Endodermal cell (in vitro differentiated cells): Measurements from ENCODE around the gene INPPL1. TPM values are rescaled to one million over a fixed set of nuclear protein-coding genes. Genes with fewer than 3 reads are reported as not detected.
"Not testable (repeated sequence)": the region's sequence is repeated elsewhere in the genome, so short reads cannot be mapped to it uniquely, and the experiment has no call there.

ENCODE experiments used
- DNase-seq: peaks from one replicate; pipeline ENCODE4 v3.0.0-alpha.2; 2017
- H3K27ac ChIP-seq: 2 replicates; pipeline ENCODE4 v1.5.1; 2013; ENCODE audit warnings: mild to moderate bottlenecking, low read depth, low read length, moderate library complexity
- H3K27me3 ChIP-seq: 2 replicates; pipeline ENCODE4 v1.6.1; 2013; ENCODE audit warnings: mild to moderate bottlenecking, low read length, moderate library complexity; ENCODE audit not compliant: insufficient read depth, control insufficient read depth, poor library complexity, severe bottlenecking
- H3K36me3 ChIP-seq: 2 replicates; pipeline ENCODE4 v1.7.0; 2013; ENCODE audit warnings: mild to moderate bottlenecking, low read length, moderate library complexity; ENCODE audit not compliant: control insufficient read depth, insufficient read depth
- H3K4me1 ChIP-seq: one replicate; pipeline ENCODE4 v1.7.0; 2013; ENCODE audit warnings: low read length; ENCODE audit not compliant: control insufficient read depth, insufficient read depth
- H3K4me3 ChIP-seq: 2 replicates; pipeline ENCODE4 v1.5.1; 2013; ENCODE audit warnings: mild to moderate bottlenecking, low read length, moderate library complexity
- H3K9ac ChIP-seq: 2 replicates; pipeline ENCODE4 v1.6.1; 2013; ENCODE audit warnings: mild to moderate bottlenecking, low read length, moderate library complexity; ENCODE audit not compliant: poor library complexity, severe bottlenecking; ENCODE audit errors: extremely low read depth
- H3K9me3 ChIP-seq: 2 replicates; pipeline ENCODE4 v1.6.1; 2013; ENCODE audit warnings: mild to moderate bottlenecking, low read length, moderate library complexity; ENCODE audit not compliant: control insufficient read depth
- H3K27ac Mint-ChIP-seq: 2 replicates; pipeline ENCODE4 v1.8.0; 2020; ENCODE audit warnings: mixed read lengths
- H3K27me3 Mint-ChIP-seq: 2 replicates; pipeline ENCODE4 v1.8.0; 2021; ENCODE audit warnings: mild to moderate bottlenecking, mixed read lengths; ENCODE audit not compliant: insufficient read depth
- H3K36me3 Mint-ChIP-seq: 2 replicates; pipeline ENCODE4 v1.8.0; 2020; ENCODE audit warnings: low read depth, mixed read lengths
- H3K4me1 Mint-ChIP-seq: 2 replicates; pipeline ENCODE4 v1.8.0; 2020; ENCODE audit warnings: mixed read lengths
- H3K4me3 Mint-ChIP-seq: 2 replicates; pipeline ENCODE4 v1.8.0; 2020; ENCODE audit warnings: mild to moderate bottlenecking, moderate library complexity, mixed read lengths
- H3K9me3 Mint-ChIP-seq: 2 replicates; pipeline ENCODE4 v1.8.0; 2020; ENCODE audit warnings: mild to moderate bottlenecking, mixed read lengths
- WGBS, 2 experiments: methylation state at CpG; one replicate each; pipeline versions ENCODE4 v1.1.5 to v1.1.7; 2013; ENCODE audit warnings: missing lambda C conversion rate in 2 of 2, mixed read lengths in 1 of 2; ENCODE audit not compliant: insufficient coverage in 1 of 2, insufficient read length in 1 of 2; 5-methylcytosine and 5-hydroxymethylcytosine counted together
- total RNA-seq, 2 donors: library from RNA; stranded (reverse); fragmentation: NEBNext Ultra II Directional in 1 of 2; extraction: Animal tissue kit (Norgen Biotek cat#: 25700) in 1 of 2; gene quantifications; 2 replicates in 1 of 2; 3 replicates in 1 of 2; pipeline ENCODE4 v1.2.1, GENCODE V29; 2021
- TF ChIP-seq, protein P1 (sequence below): fragments of 200-600 bp; sonication (generic); conservative IDR thresholded peaks from 2 replicates; pipeline ENCODE4 v1.5.0; 2021; ENCODE audit warnings: antibody characterized with exemption, mild to moderate bottlenecking

The INPPL1 gene
- total RNA-seq, 2 donors from 2014 or later, result 230 to 325 TPM

DNA sequence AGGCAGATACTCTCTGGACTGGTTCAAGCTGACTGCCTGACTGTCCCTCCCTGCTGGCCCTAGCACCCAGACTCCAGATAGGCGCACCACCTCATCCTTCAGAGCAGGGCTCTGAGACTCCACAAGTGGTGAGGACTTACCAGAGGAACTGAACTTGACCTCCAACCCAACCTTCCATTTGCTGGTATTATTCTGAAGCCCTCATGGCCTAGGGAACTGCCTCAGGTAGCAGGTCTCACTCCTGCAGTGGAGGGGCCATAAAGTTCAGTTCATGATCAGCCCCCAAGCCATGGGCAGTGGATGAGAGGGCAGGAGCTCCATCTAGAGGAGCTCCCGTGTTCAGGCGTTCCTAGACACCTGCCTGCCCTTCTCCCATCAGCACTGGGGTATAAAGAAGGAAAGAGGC, 43.0 kb upstream of the INPPL1 start:
- DNase-seq, result peak; percentile 63
- H3K4me1 Mint-ChIP-seq, H3K4me1 ChIP-seq, H3K4me3 ChIP-seq, H3K9ac ChIP-seq, H3K36me3 Mint-ChIP-seq, H3K36me3 ChIP-seq, H3K9me3 ChIP-seq, H3K27ac Mint-ChIP-seq, H3K27ac ChIP-seq, H3K27me3 ChIP-seq, H3K9me3 Mint-ChIP-seq, H3K4me3 Mint-ChIP-seq: not testable (repeated sequence)
- TF ChIP-seq, protein P1, sequence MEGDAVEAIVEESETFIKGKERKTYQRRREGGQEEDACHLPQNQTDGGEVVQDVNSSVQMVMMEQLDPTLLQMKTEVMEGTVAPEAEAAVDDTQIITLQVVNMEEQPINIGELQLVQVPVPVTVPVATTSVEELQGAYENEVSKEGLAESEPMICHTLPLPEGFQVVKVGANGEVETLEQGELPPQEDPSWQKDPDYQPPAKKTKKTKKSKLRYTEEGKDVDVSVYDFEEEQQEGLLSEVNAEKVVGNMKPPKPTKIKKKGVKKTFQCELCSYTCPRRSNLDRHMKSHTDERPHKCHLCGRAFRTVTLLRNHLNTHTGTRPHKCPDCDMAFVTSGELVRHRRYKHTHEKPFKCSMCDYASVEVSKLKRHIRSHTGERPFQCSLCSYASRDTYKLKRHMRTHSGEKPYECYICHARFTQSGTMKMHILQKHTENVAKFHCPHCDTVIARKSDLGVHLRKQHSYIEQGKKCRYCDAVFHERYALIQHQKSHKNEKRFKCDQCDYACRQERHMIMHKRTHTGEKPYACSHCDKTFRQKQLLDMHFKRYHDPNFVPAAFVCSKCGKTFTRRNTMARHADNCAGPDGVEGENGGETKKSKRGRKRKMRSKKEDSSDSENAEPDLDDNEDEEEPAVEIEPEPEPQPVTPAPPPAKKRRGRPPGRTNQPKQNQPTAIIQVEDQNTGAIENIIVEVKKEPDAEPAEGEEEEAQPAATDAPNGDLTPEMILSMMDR, result peak; percentile 70
- peaks cover 14% of the 10 kb centered on the region for H3K27me3 Mint-ChIP-seq
- WGBS, 2 experiments, result 67% methylated on average over 3 of the region's 3 CpGs; no CpG with 5 or more reads in 1 of the 2 experiments

DNA sequence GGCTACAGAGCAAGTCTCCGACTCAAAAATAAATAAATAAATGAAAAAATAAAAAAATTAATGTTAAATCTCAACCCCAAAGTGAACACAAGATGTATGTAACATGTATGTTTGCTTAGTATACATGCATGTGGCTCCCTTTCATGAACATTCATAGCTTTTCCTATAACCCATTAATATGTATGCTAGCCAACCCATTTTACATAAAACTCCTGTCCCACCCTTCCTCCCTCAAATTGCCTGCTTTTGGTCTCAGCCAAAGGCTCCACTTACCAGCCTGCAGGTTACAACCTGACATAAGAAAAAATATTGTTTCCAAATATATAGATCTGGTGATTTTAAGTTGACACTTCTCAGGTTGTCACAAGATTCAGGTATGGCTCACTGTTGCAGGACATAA, 36.3 kb upstream of the INPPL1 start:
- Histone ChIP-seq H3K27ac (no peak overlapping the region), H3K9me3 (no peaks in the 10 kb centered on the region), H3K27me3 (no peaks in the 10 kb centered on the region), H3K36me3 (no peaks in the 10 kb centered on the region), H3K4me1 (peaks cover 17% of the 10 kb centered on the region), H3K9ac (no peak overlapping the region), H3K4me3 (no peak overlapping the region)
- WGBS, 2 experiments, result no CpG with 5 or more reads among the region's 1 CpG
- TF ChIP-seq, protein P1, result no peak
- no peaks in the 10 kb centered on the region for H3K9me3 Mint-ChIP-seq
- H3K4me3 Mint-ChIP-seq, result no peak overlapping the region
- H3K27ac Mint-ChIP-seq, result no peak overlapping the region
- peaks cover 1% of the 10 kb centered on the region for H3K27me3 Mint-ChIP-seq
- peaks cover 35% of the 10 kb centered on the region for H3K4me1 Mint-ChIP-seq
- DNase-seq, result no peak
- no peaks in the 10 kb centered on the region for H3K36me3 Mint-ChIP-seq

DNA sequence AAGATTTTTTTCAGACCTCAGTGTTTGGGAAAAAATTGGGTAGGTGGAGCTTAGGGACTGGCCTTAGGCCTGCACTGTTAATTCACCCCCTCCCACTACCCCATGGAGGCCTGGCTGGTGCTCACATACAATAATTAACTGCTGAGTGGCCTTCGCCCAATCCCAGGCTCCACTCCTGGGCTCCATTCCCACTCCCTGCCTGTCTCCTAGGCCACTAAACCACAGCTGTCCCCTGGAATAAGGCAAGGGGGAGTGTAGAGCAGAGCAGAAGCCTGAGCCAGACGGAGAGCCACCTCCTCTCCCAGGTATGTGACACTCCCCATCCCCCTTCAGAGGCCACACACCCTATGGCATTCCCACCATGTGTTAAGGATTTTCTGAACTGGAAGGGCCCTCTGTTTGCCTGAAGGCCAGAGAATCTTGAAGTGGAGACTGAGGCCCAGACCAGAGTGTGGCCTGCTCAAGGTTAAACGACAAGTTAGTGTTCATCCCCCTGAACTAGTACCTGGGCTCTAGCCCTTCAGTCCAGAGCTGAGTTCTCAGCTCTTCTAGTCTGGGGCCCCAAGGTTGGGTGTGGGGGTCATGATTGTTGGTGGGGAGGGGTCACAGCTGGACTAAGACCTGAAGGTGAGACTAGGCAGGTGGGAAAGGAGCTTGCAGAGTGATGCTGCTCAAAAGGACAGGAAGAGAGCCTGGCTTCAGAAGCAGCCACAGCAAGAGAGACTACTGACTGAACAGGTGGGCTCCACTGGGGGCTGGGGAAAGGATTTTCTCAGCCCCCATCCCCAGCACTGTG, 34.9 kb upstream of the INPPL1 start:
- TF ChIP-seq, protein P1, result no peak
- Mint-ChIP-seq H3K4me3 (peak overlapping the region; percentile 40), H3K36me3 (no peaks in the 10 kb centered on the region), H3K4me1 (peaks cover 34% of the 10 kb centered on the region), H3K9me3 (no peaks in the 10 kb centered on the region), H3K27ac (peak overlapping the region; percentile 97), H3K27me3 (no peaks in the 10 kb centered on the region)
- H3K9ac ChIP-seq, result no peak overlapping the region
- H3K4me1 ChIP-seq, result peaks cover 17% of the 10 kb centered on the region
- 68 to 80% methylated on average over 2 to 3 of the region's 3 CpGs for WGBS, 2 experiments
- H3K4me3 ChIP-seq, result no peak overlapping the region
- H3K9me3 ChIP-seq, result no peaks in the 10 kb centered on the region
- no peak overlapping the region for H3K27ac ChIP-seq
- no peaks in the 10 kb centered on the region for H3K27me3 ChIP-seq
- DNase-seq, result peak; percentile 89
- H3K36me3 ChIP-seq, result no peaks in the 10 kb centered on the region
